HT-29 (cell line): ENCODE data around the gene STEAP2. TPM values are rescaled to one million over a fixed set of nuclear protein-coding genes. Genes with fewer than 3 reads are reported as not detected.
A peak's percentile ranks its signal among the peaks of the same experiment; 100 is the strongest.
"Not testable (repeated sequence)": the region's sequence is repeated elsewhere in the genome, so short reads cannot be mapped to it uniquely, and the experiment has no call there.

ENCODE experiments used
- DNase-seq: peaks from one replicate; pipeline ENCODE4 v3.0.0-alpha.2; 2015; ENCODE audit warnings: low spot score
- total RNA-seq: library from RNA; depleted of rRNA; stranded (reverse); fragments of >200 nt; shearing (Covaris generic); gene quantifications from 2 replicates; pipeline ENCODE4 v1.2.3, GENCODE V29; 2014; rRNA removed

The STEAP2 gene
- total RNA-seq: 8.2 and 13.8 TPM in 2 replicates

DNA sequence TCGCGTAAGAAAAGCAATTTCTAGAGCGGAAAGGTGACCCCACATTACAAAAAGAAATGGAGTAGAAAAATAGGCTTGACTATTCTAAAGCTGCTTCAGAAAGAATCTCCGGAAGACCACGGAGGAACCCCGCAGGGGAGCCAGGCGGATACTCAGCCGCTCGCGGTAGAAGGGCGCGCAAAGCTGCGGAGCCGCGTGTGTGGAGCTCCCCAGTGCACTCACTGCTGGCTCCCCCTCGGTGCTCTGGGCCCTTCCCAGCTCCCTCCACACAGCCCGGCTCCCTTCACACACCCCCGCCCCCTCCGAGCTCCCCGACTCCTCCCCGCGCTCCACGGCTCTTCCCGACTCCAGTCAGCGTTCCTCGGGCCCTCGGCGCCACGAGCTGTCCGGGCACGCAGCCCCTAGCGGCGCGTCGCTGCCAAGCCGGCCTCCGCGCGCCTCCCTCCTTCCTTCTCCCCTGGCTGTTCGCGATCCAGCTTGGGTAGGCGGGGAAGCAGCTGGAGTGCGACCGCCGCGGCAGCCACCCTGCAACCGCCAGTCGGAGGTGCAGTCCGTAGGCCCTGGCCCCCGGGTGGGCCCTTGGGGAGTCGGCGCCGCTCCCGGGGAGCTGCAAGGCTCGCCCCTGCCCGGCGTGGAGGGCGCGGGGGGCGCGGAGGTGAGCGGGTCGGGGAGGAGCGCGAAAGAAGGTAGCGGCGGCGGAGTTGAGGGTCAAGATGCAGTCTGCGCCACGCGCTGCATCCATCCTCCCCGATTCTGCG is at the start of gene STEAP2:
TSS of gene STEAP2 (plus strand) at position 350 of the 758 bp plus-strand sequence. CDS start 13,343 bp downstream, outside the sequence.
- peak; percentile 95 for DNase-seq

DNA sequence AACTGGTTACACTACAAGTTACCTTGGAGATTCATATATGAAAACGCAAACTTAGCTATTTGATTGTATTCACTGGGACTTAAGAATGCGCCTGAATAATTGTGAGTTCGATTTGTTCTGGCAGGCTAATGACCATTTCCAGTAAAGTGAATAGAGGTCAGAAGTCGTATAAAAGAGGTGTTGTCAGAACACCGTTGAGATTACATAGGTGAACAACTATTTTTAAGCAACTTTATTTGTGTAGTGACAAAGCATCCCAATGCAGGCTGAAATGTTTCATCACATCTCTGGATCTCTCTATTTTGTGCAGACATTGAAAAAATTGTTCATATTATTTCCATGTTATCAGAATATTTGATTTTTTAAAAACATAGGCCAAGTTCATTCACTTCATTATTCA is 48.0 kb upstream of the STEAP2 start:
- DNase-seq: no peak

DNA sequence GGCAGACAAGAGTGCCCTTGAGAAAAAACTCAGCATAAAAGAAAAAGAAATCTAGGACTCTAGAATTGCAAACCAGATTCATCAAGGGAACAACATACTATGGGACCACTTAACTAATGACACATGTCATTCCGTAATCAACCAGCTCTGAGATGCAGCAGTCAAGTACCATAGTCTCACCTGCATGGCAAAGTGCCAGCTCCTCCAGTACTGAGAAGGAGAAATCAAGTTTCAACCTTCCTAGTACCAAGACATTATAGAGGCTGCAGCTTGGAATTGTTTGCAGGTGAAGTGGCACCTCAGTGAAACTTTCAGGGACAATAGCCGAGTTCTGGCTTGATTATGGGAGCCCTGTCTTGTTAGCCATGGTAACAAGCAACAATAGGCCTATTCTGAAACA is 45.8 kb upstream of the STEAP2 start:
- DNase-seq: peak; percentile 44

DNA sequence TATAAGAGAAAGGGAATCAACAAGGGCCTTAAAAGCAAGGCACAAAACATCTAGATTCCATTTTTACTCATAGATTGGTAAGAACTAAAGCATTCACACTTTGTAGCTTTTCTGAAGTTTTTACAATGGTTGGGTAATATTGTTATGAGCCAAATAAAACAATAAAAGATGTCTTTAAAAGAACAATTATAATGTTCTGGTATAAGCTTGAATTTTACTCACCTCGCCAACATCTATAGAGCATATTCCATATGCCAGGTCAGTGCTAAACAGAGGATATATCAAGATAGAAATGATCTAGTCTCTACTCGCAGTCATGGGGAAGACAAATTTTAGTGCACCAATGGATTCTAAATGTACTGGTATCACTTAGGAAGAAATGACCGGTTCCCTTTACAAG is 45.4 kb upstream of the STEAP2 start:
- DNase-seq: no peak

DNA sequence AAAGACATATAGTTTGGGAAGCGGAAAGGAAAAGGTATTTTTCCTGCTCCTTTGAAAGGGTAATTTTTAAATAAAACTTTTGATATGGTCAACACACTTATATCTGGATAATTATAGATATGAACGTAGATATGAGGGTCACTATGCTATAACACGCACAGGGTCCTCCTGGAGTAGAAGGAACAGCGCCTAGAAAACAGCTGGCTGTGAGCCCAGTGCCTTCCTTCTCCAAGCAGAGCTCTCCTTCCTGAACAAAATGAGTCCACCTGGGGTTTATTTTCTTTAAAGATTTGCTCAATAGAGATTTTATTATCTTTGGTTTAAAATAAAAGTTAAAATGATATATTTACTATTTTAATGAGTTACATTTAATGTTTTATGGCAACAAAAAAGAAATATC is 44.2 kb upstream of the STEAP2 start:
- no peak for DNase-seq

DNA sequence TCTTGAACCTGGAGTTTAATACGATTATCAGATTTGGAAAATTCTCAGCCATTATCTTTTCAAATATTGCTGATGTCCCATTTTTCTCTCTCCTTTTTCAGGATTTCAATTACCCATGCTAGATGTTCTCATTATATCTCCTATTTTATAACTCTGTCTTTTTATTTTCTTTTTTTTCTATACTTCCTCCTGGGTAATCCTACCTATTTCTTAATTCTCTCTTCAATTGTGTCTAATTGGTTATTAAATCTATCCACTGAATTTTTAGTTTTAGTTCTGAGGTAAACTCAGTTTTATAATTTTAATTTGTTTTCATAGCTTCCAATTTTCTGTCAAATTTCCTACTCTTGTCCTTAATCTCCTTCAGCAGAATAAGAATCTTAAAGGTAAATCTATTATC is 41.6 kb upstream of the STEAP2 start:
- no peak for DNase-seq

DNA sequence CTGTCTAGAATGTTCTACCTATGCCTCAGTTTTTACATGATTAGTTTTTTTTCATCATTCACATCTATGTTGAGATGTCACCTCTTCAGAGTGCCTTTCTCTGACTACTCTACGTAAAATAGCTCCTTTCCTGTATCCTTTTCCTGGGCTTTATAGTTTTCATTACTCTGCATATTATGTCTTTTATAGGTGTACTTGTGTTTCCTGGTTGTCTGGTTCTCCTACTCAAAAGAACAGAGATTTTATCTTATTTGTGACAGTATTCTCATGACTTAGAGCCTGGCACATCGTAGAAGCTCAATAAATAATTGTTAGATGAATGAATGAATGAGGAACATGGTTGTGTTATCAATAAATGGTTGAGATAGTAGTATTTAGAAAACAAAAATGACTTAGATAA is 39.4 kb upstream of the STEAP2 start:
- no peak for DNase-seq

DNA sequence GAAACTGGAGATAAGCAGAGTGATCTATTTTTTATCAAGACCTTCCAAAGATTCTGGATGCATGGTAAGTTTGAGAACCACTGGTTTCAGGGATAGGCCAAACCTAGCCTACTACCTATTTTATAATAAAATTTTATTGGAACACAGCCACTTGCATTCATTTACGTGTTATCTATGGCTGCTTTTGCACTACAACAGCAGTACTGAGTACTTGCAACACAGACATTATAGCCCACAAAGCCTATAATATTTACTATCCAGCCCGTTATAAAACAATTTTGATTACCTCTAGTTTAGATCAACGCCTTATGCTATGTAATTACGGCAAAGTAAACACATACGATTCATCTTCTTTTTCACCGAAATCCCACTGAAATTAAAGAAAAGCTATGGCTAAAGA is 38.9 kb upstream of the STEAP2 start:
- DNase-seq: peak; percentile 27

DNA sequence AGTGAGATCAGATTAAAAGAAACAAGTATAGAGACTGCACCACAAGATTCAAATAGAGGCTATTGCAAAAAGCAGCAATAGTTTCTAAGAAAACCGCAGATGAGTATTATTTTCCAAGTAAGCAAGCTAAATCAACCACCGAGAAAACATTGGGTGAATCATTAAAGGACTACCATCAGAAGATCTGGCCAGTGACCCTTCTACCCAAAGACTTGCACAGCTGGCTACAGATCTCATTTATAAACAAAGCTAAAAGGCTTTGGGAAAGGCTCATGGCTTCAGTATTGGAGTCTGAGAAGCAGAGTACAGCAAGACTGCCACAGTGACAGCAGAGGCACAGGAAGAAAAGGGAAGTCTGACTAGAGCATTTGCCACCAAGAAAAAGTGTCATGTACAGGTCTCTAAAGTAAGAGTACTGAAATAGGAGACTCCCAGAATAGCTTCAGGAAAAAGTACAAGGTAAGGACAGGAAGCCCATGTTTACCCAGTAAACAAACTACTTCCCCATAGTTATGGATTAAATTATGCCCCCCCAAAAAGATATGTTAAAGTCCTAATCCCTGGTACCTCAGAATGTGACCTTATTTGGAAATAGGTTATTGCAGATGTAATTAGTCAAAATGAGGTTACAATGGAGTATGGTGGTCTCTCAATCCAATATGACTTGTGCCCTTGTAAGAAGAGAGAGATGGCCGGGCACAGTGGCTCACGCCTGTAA is 38.3 kb upstream of the STEAP2 start:
- peak; percentile 77 for DNase-seq

DNA sequence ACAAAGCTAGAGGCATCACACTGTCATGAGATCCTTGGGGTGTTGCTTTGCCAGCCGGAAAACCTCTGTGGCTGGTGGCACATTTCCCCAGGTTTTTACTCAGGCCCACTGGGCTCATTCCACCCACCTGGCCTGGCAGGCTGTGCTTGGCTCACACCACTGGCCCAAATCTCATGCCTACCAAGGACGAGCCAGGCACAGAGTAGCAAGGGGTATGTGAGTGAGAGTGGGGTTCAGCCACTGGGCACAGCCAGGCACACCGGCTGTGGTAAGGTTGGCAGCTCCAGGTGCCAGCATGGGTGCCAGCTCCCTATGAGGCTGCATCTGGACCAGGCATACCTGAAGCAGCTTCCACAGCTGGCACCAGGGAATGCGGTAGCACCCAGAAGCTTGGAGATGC is 35.9 kb upstream of the STEAP2 start:
- DNase-seq: no peak

DNA sequence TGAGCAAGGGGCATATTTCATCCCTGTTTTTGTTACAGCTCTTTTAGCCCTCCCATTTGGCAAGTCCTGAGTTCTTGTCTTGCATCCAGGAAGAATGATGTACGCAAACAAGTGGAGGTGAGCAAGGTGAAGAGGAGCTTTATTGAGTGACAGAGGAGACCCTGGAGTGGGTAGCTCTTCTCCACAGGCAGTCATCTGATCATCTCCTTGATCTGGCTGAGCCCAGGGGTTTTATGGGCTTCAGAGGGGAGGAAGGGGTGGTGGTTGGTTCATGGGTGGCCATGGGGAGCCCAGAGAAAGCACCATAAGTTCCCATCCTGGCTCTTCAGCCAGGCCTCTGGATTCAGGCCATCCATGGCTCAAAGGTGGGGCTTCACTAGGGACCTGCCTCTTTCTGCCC is 35.3 kb upstream of the STEAP2 start:
- no peak for DNase-seq

DNA sequence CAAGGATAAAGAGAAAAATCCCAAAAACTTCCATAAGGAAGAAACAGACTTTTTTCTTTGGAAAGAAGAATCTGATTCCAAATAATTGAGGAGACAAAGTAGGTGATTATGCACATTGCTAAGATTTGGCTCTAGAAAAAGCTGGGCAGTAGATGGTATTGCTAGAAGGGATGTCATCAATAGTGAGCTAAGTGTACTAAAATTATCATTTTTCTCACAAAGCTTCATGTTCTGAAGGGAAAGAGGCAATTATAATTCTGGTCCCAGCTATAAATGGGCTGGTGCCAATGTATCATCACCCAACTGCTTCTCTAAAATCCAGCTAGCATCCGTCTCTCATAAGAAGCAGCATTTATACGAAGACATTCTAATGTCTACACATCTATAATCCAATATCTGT is 33.4 kb upstream of the STEAP2 start:
- DNase-seq: no peak

DNA sequence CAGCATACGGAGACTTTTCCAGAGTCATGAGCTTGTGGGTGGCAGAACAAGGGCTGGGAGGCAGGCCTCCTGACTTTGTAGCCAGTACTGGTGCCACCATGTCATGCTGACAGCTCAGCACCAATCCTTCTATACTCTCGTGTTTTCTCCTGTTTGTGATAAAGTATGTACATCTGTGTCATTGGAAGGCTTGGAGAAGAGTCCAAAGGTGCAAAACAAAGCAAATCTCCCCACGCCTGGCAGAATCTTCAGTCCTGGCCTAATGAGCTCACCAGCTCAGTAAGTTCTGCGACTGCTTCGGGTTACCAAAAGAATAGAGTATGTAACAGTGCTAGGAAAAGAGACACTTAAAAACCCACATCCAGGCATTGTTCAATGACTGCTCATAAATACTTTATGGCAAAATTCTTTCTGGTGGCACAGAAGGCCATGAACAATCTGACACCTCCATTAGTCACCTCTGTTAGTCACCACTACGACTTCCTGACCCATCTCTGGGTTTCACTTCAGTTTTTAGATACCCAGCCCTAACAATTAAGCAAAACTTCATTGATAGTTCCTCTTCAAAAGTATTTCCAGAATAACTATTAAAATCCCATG is 32.8 kb upstream of the STEAP2 start:
- DNase-seq: peak; percentile 74

DNA sequence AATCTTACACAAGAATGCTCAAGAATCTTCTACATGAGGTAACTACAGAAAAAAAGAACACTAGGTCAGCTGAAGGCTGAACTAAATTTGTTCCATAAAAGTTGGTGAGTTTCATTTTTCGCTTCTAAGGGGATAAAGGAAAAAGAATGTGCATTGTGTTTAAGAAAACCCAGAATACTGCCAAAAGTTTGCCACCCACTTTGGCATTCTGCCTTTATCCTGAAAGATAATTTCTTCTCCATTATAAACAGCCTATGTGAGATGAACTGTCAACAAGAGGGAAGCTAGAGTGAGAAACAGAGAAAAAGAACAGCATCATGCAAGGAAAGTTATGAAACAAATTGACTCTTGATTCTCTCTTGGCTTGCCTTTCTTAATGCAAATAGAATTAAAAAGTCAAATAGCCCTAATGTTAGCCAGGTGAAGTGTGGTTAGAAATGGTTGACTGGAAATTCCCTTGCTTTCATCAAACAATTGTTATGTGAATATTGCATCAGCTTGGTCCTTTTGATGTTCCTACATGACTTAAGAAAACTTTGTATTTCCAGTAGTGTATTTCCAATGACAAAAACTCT is 31.4 kb upstream of the STEAP2 start:
- peak; percentile 39 for DNase-seq

DNA sequence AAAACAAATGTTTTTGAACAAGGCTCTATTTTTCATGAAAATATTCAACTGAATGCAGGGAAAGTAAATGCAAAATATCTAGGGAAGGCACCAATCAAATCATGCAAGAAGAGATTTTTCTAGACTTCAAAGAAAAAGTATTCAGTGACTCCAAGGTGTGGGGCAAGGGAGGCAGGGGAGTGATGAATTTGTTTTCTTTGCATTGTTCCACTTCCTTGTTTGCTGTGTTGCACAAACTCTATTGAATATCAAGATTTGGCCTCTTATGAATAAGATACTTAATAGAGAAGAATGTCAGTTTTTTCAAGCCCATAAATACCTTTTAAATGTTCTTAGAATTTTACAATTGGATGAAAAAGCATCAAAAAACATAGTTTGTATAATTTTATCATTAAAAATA is 30.9 kb upstream of the STEAP2 start:
- DNase-seq: peak; percentile 32

DNA sequence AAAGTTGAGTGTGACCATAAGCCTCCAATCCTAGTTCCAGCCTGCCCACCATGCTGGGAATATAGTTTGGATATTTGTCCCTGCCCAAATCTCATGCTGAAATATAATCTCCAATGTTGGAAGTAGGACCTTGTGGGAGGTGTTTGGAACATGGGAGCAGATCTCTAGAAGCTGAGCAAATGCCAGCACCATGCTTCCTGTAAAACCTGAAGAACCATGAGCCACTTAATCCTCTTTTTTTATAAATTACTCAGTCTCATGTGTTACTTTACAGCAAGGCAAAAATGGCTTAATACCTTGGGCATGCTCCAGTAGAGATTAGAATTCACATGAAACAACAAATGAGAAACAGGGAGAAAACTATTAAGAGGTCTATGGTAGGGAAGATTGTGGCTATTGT is 30.1 kb upstream of the STEAP2 start:
- DNase-seq: no peak

DNA sequence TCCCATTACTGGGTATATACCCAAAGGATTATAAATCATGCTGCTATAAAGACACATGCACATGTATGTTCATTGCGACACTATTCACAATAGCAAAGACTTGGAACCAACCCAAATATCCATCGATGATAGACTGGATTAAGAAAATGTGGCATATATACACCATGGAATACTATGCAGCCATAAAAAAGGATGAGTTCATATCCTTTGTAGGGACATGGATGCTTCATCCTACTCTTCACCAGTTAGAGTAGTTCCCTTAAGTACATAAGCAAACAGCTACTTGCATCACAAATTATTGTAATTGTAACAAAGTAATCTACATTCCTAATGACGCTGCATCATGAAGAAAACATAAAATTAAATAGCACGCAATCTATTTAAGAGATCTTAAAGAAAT is 25.2 kb upstream of the STEAP2 start:
- DNase-seq: not testable (repeated sequence)

DNA sequence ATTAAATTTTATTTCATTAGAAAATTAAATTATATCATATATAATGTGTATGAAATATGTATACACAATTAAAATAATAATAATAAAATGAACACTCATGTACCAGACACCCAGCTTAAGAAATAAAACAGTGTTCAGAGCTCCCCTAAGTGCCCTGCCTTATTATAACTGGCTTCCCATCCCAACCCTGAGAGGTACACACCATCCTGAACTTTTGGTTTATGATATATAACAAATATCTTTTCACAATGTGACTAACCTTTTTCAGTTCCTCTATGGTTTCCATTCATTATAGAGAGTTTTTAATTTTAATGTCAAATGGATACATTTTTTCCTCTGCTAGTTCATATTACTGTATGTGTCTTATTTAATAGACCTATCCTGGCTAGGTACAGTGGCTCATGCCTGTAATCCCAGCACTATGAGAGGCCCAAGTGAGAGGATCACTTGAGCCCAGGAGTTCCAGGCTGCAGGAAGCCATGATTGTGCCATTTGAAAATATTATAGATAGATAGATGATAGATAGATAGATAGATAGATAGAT is 24.0 kb upstream of the STEAP2 start:
- DNase-seq: no peak

DNA sequence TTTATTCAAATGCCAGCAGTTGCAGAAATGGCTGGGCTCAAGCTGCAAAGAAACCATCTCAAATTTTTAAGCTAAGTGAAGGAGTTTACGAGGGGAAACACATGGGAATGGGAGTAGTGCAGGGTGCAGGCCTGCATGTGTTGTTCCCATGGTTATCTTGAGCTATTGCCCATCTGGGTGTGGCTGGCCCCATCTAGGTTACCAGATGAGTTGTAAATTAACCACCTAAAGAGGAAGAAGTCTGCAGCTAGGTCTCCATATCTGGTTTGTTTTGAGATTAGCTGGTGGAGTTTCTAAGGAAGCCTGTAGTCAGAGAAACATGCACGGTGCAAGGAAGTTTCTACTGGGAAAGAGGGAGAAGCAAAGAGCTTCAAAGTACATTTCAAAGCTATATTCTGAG is 23.3 kb upstream of the STEAP2 start:
- DNase-seq: peak; percentile 36

DNA sequence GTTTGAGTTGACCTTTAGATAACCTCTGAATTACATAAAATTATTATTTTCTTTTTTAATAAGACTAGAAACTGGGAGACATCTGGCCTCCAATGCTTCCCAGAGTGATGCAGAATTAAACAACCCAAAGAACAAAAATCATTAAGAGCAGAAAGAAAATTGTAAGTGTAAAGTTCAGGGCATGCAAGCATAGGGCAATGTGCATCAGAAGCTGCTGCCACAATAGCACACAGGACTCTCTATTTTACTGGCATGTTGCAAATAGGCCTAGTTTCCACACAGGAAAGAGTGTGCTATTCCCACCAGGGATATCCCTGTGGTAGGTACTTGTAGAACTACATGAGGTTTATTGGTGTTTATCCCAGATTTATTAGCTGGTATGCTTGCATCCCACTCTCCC is 20.5 kb upstream of the STEAP2 start:
- DNase-seq: no peak

DNA sequence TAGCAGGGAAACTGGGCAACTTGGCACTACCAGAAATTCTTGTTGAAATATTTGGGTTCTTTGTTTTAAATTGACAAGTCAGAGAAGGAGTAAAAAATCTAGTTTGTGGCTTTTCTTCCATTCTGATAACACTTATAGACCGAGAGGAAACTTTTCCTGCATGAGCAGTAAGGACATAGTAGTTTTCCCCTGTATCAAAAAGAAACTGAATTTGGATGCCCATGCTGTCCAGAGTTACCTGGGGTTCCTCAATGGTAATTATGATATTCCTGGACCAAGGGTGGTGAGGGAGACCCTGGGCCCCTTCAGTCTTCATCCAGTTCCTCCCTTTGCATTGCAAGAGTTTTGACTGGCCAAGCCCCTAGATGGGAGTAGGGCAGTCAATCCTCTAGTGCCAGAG is 19.9 kb upstream of the STEAP2 start:
- no peak for DNase-seq
